NCI-H146 treated with DMSO at 0.1 percent for 48 hours (cell line): Measurements from ENCODE around the gene GMEB2.
"Not testable (repeated sequence)": the region's sequence is repeated elsewhere in the genome, so short reads cannot be mapped to it uniquely, and the experiment has no call there.

Experiments used
- DNase-seq: peaks from one replicate; lab custom pipeline; 2025; ENCODE audit not compliant: unreplicated experiment; lab: John Stamatoyannopoulos, UW

GMEB2 gene, protein sequence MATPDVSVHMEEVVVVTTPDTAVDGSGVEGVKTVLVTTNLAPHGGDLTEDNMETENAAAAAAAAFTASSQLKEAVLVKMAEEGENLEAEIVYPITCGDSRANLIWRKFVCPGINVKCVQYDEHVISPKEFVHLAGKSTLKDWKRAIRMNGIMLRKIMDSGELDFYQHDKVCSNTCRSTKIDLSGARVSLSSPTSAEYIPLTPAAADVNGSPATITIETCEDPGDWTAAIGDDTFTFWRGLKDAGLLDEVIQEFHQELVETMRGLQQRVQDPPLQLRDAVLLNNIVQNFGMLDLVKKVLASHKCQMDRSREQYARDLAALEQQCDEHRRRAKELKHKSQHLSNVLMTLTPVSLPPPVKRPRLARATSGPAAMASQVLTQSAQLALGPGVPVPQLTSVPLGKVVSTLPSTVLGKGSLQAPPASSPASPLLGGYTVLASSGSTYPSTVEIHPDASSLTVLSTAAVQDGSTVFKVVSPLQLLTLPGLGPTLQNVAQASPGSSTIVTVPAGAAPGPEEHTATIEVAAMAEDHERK

GRCh38 chr20:63626424-63627128 is at the start of gene GMEB2:
GMEB2 (minus strand) TSS chr20:63627101; CDS start chr20:63619397, 7,704 bp downstream.
- DNase-seq, result peak; percentile 46

- no peak for DNase-seq
Measured at GRCh38 chr20:63675681-63676368, 48.9 kb upstream of the GMEB2 start.

GRCh38 chr20:63673951-63674350 is 47.0 kb upstream of the GMEB2 start:
- no peak for DNase-seq

- no peak for DNase-seq
Measured at GRCh38 chr20:63672666-63673065, 45.8 kb upstream of the GMEB2 start.

DNA sequence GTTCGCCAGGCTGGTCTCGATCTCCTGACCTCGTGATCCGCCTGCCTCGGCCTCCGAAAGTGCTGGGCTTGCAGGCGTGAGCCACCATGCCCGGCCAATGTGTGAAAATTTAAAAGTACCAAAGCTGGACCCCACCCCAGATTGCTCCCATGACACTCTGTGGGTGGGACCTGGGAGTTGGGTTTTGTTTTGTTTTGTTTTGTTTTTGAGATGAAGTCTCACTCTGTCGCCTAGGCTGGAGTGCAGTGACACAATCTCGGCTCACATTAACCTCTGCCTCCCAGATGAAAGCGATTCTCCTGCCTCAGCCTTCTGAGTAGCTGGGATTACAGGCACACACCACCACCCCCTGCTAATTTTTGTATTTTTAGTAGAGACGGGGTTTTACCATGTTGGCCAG is 44.8 kb upstream of the GMEB2 start:
- not testable (repeated sequence) for DNase-seq

DNA sequence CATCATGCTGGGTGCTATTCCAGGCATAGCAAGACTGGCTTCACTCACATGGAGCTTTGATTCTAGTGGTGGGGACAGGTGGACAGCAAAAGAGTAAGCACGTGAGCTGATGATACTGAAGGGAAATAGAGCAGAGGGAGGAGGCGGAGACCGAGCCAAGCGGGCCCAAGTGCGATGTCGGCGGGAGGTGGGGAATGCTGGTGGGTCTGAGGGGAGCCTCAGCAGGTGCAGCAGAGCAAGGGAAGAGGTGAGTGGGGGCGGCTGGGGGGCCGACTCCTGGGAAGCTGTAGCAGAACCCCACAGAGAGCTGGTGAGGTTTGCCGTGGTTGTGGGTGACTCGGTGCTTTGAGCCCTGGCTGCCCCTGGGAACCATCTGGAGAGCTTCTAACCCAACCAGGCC is 41.5 kb upstream of the GMEB2 start:
- no peak for DNase-seq

GRCh38 chr20:63667858-63668257 is 41.0 kb upstream of the GMEB2 start:
- DNase-seq, result no peak

GRCh38 chr20:63665708-63666107 is 38.8 kb upstream of the GMEB2 start:
- no peak for DNase-seq

DNA sequence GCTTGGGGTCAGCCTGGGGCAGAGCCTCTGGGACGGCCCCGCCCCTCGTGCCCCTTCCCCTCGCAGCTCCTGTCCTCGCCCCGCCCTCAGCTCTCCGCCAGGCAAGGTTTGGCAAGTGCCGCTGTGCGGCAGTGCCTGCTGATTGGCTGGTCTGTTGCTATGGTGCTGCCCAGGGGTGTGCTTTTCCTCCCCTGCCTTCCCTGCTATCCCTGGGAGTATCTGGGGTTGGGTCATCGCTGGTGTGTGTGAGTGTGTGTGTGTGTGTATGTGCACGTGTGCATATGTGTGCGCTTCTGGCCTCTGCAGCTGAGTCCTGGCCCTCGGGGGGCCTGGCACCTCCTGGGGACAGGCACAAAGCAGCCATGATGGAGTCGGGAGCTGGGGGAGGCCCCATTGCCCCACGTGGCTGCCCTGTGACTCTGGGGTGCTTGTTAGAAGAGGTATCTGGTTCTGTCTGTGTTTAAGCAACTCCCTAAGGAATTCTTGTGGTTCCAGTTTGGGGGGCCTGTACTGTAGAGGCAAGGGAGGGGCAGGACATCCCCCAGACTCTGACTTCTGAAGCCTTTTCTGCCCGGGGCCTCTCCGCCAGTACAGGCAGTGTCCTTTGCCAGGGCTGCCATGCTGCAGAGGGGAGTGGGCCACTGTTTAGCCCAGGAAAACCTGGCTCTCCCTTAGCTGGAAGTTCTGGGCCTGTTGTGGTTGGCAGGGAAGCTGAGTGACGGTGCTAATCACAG is 38.1 kb upstream of the GMEB2 start:
- DNase-seq, result no peak

GRCh38 chr20:63664143-63664851 is 37.4 kb upstream of the GMEB2 start:
- DNase-seq, result no peak

GRCh38 chr20:63663332-63664066 is 36.6 kb upstream of the GMEB2 start:
- DNase-seq, result no peak

- DNase-seq, result no peak
Measured at GRCh38 chr20:63662813-63663189, 35.9 kb upstream of the GMEB2 start.

DNA sequence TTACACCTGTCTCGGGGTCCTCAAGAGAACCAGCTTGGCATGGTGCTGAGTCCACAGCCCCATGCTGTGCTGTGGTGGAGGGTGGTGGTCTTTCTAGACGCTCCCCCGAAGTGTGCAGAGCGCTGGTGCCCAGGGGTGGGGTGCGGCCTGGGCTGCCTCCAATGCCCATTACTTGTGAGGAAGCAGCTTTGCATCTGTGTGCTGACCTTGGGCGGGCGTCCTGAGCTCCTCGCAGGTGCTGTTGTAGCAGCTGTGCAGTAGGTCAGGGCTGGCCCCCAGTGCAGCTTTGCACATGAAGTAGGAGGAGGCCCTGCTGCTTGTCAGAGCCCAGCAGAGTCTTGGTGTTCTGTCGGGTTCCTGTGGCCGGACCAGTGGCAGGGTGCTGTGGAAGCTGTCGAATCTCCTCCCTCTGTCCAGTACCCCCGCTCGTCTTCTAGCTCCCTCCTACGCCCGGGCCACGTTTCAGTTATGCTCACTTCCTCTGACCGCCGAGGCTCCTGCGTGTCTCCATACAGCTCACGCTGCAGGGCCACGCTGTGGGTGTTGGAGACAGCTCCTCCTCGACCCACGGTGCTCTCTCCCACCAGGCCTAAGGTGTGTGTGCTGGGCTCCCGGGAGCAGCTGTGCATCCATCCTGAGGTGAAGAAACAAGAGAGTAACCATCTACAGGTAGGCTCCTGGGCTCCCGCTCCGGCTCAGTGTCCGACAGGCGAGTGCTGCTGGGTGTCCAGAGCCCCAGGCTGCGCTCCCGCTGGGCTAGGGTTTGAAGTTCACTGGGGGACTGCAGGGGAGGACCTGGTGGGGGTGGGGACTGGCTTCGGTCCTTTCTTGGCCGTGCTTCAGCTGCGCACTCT is 35.3 kb upstream of the GMEB2 start:
- no peak for DNase-seq

GRCh38 chr20:63661108-63661507 is 34.2 kb upstream of the GMEB2 start:
- DNase-seq, result no peak

GRCh38 chr20:63660622-63661021 is 33.7 kb upstream of the GMEB2 start:
- no peak for DNase-seq

GRCh38 chr20:63660174-63660573 is 33.3 kb upstream of the GMEB2 start:
- DNase-seq, result not testable (repeated sequence)

DNA sequence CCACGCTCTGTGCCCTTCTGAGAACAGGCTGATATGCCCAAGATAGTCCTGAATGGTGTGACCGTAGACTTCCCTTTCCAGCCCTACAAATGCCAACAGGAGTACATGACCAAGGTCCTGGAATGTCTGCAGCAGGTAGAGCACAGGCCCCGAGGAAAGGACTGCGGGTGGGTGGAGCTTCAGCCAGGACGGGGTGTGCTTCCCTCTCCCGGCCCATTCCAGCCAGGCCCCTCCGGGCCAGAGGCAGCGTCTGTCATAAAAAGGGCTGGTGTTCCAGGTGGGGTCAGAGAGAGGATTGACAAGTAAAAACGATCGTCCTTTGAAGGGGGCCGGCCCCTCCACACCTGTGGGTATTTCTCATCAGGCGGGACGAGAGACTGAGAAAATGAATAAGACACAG is 32.5 kb upstream of the GMEB2 start:
- DNase-seq, result no peak

DNA sequence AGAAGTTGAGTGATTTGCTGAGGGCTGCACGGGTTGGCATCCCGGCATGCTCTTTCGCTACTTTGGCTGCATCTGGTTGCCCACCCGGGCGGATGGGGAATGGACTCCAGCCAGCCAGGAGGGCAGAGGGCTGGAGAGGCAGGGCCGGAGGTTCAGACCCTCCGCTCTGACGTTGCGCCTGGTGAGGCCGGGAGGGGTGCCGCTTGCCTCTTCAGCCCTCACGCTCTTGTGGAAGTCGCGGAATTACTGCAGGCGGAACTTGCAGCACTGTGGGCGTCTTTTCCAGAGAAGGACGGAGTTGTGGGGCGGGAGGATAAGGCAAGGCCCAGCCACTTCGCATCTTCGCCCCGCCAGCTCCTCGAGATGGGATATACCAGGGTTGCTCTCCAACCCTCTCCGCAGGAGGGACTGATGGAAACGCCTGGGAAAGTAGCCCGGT is 31.9 kb upstream of the GMEB2 start:
- peak; percentile 47 for DNase-seq
